HepG2 (cell line): ENCODE results near the gene METTL16. TPM values are rescaled to one million over a fixed set of nuclear protein-coding genes. Genes with fewer than 3 reads are reported as not detected.

Source experiments
- ATAC-seq: fragments of 200-7000 bp; cut with Tn5 transposase; 3 replicates; pipeline ENCODE4 v1.9.1; 2020; ENCODE audit warnings: mild to moderate bottlenecking, moderate library complexity
- BruUV-seq: library from RNA; stranded (reverse); fragments of 400-500 nt; replicated peaks from 2 replicates; lab custom pipeline; 2021; lab: Mats Ljungman, UMichigan
- CTCF ChIA-PET: fragments of 300-600 bp; formaldehyde crosslinking; extraction: SDS; loops from one replicate; lab custom pipeline; 2021; ENCODE audit warnings: low total read pairs, inconsistent platforms, low intra/inter-chr PET ratio; lab: Yijun Ruan, JAX
- POLR2A ChIA-PET: fragments of 350-600 bp; sonication (Branson Sonifier 250); formaldehyde crosslinking; loops from one replicate; lab custom pipeline; 2020; ENCODE audit warnings: antibody characterized with exemption, inconsistent platforms; lab: Yijun Ruan, JAX
- DNase-seq: peaks from one replicate; pipeline ENCODE4 v3.0.0-alpha.2; 2015; ENCODE audit warnings: low spot score
- FAIRE-seq: peaks from 3 replicates; lab custom pipeline; 2011; peaks lifted over from hg19 to GRCh38; lab: Jason Lieb, UNC
- H2AFZ ChIP-seq: one replicate; pipeline ENCODE4 v1.6.1; 2011; ENCODE audit warnings: low read length, inconsistent platforms
- H3K27ac ChIP-seq: fragments of 300-600 bp; 3 replicates; pipeline ENCODE4 v1.8.0; 2011; ENCODE audit warnings: mixed run types, mild to moderate bottlenecking, mixed read lengths, low read length, inconsistent platforms; ENCODE audit not compliant: insufficient read depth; ENCODE audit errors: extremely low read length
- H3K27me3 ChIP-seq, 2 experiments: fragments of 200-600 bp in 1 of 2; 2 replicates in 1 of 2; 3 replicates in 1 of 2; pipeline versions ENCODE4 v1.6.0 to v1.8.0; 2011; ENCODE audit warnings: low read length in 2 of 2, mild to moderate bottlenecking in 2 of 2, moderate library complexity in 2 of 2, inconsistent platforms in 1 of 2; ENCODE audit not compliant: insufficient read depth in 2 of 2, control insufficient read depth in 1 of 2
- H3K36me3 ChIP-seq, 2 experiments: fragments of 200-600 bp in 1 of 2; replicated peaks in 1 of 2; 2 replicates in 1 of 2; 3 replicates in 1 of 2; pipeline versions ENCODE4 v1.5.1 to v1.8.0; 2011; ENCODE audit warnings: low read length in 2 of 2, inconsistent platforms in 1 of 2; ENCODE audit not compliant: insufficient read depth in 2 of 2, control insufficient read depth in 1 of 2
- H3K4me1 ChIP-seq: 2 replicates; pipeline ENCODE4 v1.5.1; 2012; ENCODE audit warnings: low read length, inconsistent platforms; ENCODE audit not compliant: insufficient read depth
- H3K4me2 ChIP-seq: 2 replicates; pipeline ENCODE4 v1.6.0; 2011; ENCODE audit warnings: low read depth, low read length, inconsistent platforms
- H3K4me3 ChIP-seq, 3 experiments: fragments of 200-600 bp in 1 of 3; sonication (generic), shearing (Covaris generic) in 1 of 3; replicated peaks in 1 of 3; 2 replicates each; pipeline ENCODE4 v1.5.1; 2011 to 2016; ENCODE audit warnings: low read length in 3 of 3, inconsistent platforms in 2 of 3, low read depth in 2 of 3, mild to moderate bottlenecking in 2 of 3, control low read depth in 1 of 3, mixed read lengths in 1 of 3; ENCODE audit not compliant: insufficient read depth in 1 of 3
- H3K79me2 ChIP-seq: one replicate; pipeline ENCODE4 v1.6.1; 2011; ENCODE audit warnings: low read length, inconsistent platforms; ENCODE audit not compliant: insufficient read depth
- H3K9ac ChIP-seq: 2 replicates; pipeline ENCODE4 v1.6.0; 2011; ENCODE audit warnings: mild to moderate bottlenecking, low read depth, low read length, inconsistent platforms; ENCODE audit not compliant: insufficient read depth
- H3K9me3 ChIP-seq: 2 replicates; pipeline ENCODE4 v1.5.1; 2012; ENCODE audit warnings: mild to moderate bottlenecking, low read length
- H4K20me1 ChIP-seq: 2 replicates; pipeline ENCODE4 v1.6.0; 2011; ENCODE audit warnings: inconsistent platforms, mild to moderate bottlenecking, low read length, moderate library complexity; ENCODE audit not compliant: insufficient read depth
- NFE2 ChIP-seq: sonication (generic); formaldehyde crosslinking; IDR thresholded peaks from 2 replicates; pipeline ENCODE4 v1.4.0; 2020; ENCODE audit warnings: missing genetic modification reagents
- ZFP41 ChIP-seq: sonication (generic); formaldehyde crosslinking; IDR thresholded peaks from 2 replicates; pipeline ENCODE4 v1.4.0; 2020; ENCODE audit warnings: mild to moderate bottlenecking, missing genetic modification reagents, borderline replicate concordance
- ZSCAN9 ChIP-seq: IDR thresholded peaks from 2 replicates; pipeline ENCODE4 v1.6.1; 2016; ENCODE audit warnings: borderline replicate concordance
- WGBS: methylation state at CpG from one replicate; pipeline ENCODE4 v1.1.6; 2017; ENCODE audit warnings: low lambda C conversion rate; 5-methylcytosine and 5-hydroxymethylcytosine counted together
- in situ Hi-C: cut with HindIII; loops from 2 replicates; pipeline ENCODE4 v1.10.0; 2017; ENCODE audit warnings: low pct_unique_long_range_greater_than_20kb; ENCODE audit not compliant: extremely low pct_ligation_motif_present
- intact Hi-C: fragments of 100-400 bp; cut with micrococcal nuclease; formaldehyde crosslinking; loops from one replicate; pipeline ENCODE4 v1.10.0; 2022; ENCODE audit not compliant: unreplicated experiment
- polyA plus RNA-seq, 8 experiments: library from polyadenylated mRNA; depleted of rRNA in 3 of 8; stranded (reverse) in 7 of 8; unstranded in 1 of 8; fragments of >200 nt; fragmentation: Illumina TruSeq in 4 of 8; extraction: Trizol in 4 of 8; gene quantifications; 2 replicates each; pipeline versions ENCODE4 v1.2.1 to v1.2.3, GENCODE V29; 2011 to 2016; ENCODE audit warnings: low read depth in 4 of 8, missing spikeins in 1 of 8, mixed read lengths in 1 of 8; ENCODE audit not compliant: insufficient read depth in 1 of 8
- total RNA-seq, 5 experiments: library from RNA; depleted of rRNA; stranded (reverse); fragments of >200 nt; fragmentation: Illumina TruSeq; extraction: Trizol; gene quantifications; 2 replicates each; pipeline ENCODE4 v1.2.3, GENCODE V29; 2016; ENCODE audit warnings: low read depth in 1 of 5

The METTL16 gene
- total and polyA plus RNA-seq, 2 of the 13 experiments (the other 11 are each of a cell fraction or from before 2014, with no cell fraction given) = 11.6 to 18.5 TPM

DNA sequence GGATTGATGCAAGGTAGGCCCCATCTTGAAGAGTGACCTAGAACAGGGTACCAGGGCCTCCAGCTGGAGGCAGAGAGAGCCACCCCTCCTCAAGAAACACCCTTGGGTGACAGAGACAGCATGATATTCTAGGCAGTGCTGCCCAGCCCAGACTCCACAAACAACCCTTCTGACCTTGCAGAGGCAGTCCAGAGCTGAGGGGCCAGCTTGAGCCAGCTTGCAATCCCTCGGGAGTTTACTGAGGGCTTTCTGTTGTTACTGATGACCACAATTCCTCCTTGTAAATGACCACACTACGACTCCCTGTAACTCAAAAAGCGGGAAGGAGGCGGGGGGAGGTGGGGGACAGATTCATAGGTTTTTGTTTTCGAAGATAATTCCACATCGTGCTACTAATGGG lies 92.2 kb downstream of the METTL16 start:
- Histone ChIP-seq H3K27me3 (no peaks in the 10 kb centered on the region), H3K27ac (no peak overlapping the region), H3K36me3 (peaks cover 9 to 46% of the 10 kb centered on the region in 2 experiments; a peak in 4 of 5 replicates), H3K79me2 (no peaks in the 10 kb centered on the region), H3K4me2 (no peak overlapping the region), H4K20me1 (no peaks in the 10 kb centered on the region; the same call in 1 of the 2 replicates), H3K9me3 (no peaks in the 10 kb centered on the region), H3K9ac (no peak overlapping the region), H3K4me3 (no peak overlapping the region), H2AFZ (no peak overlapping the region)
- CTCF ChIA-PET = no interaction called here
- DNase-seq = no peak
- no peak for ATAC-seq
- intact Hi-C loops (no loop called here), in situ Hi-C loops (no loop called here)
- BruUV-seq = no TSS peak
- POLR2A ChIA-PET = no interaction called here
- no peak for FAIRE-seq
- TF ChIP-seq NFE2 (CRISPR knock-in tag) = no peak
- TF ChIP-seq, all 625 proteins: peak for 0
- no peaks in the 10 kb centered on the region for H3K4me1 ChIP-seq
- 99% methylated on average over 6 of the region's 6 CpGs for WGBS

DNA sequence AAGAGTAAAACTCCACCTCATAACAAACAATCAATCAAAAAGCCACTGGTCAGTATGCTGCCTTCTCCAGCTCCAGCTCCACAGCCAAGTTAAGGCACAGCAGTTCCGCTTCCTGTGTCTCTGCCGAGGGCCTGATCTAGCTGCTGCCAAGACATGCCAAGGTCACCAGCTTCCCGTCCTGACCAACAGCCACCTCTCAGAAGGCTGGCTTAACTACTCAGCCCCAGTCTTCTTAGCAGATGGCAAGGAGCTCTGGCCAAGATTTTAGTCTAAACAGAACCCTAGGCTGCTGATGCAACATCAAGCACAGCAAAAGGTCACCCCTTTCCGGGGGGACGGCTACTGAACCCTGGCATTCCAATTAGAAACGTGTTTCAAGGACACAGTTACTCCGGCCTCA lies 93.1 kb downstream of the METTL16 start:
- ChIA-PET POLR2A (no interaction called here), CTCF (no interaction called here)
- no peak for ATAC-seq

More for the DNA sequence above, 93.1 kb downstream of the METTL16 start:
- Histone ChIP-seq H3K79me2 (no peaks in the 10 kb centered on the region), H3K9me3 (no peaks in the 10 kb centered on the region), H3K4me1 (no peaks in the 10 kb centered on the region), H4K20me1 (no peaks in the 10 kb centered on the region; the same call in 1 of the 2 replicates), H3K36me3 (peaks cover 12 to 52% of the 10 kb centered on the region in 2 experiments; a peak in 4 of 5 replicates), H3K27ac (no peak overlapping the region), H3K4me2 (no peak overlapping the region), H2AFZ (no peak overlapping the region), H3K9ac (no peak overlapping the region), H3K27me3 (no peaks in the 10 kb centered on the region), H3K4me3 (no peak overlapping the region)
- TF ChIP-seq ZSCAN9 (CRISPR knock-in tag) (no peak), ZFP41 (CRISPR knock-in tag) (no peak)
- no peak for DNase-seq
- BruUV-seq = no TSS peak
- intact Hi-C loops (no loop called here), in situ Hi-C loops (no loop called here)
- WGBS = 89% methylated on average over 6 of the region's 7 CpGs
- no peak for FAIRE-seq
